PC-9 (cell line): Measurements from ENCODE around the gene LRRC4C.

ENCODE experiments used
- EZH2 ChIP-seq: fragments of 200-600 bp; sonication (generic); IDR thresholded peaks from 2 replicates; pipeline ENCODE4 v1.8.0; 2017; ENCODE audit warnings: antibody characterized with exemption, low read depth
- TF ChIP-seq, protein P1 (sequence below): fragments of 200-600 bp; sonication (generic); conservative IDR thresholded peaks from 2 replicates; pipeline ENCODE4 v1.6.1; 2017; ENCODE audit warnings: mixed run types, antibody characterized with exemption, mild to moderate bottlenecking, moderate library complexity

DNA sequence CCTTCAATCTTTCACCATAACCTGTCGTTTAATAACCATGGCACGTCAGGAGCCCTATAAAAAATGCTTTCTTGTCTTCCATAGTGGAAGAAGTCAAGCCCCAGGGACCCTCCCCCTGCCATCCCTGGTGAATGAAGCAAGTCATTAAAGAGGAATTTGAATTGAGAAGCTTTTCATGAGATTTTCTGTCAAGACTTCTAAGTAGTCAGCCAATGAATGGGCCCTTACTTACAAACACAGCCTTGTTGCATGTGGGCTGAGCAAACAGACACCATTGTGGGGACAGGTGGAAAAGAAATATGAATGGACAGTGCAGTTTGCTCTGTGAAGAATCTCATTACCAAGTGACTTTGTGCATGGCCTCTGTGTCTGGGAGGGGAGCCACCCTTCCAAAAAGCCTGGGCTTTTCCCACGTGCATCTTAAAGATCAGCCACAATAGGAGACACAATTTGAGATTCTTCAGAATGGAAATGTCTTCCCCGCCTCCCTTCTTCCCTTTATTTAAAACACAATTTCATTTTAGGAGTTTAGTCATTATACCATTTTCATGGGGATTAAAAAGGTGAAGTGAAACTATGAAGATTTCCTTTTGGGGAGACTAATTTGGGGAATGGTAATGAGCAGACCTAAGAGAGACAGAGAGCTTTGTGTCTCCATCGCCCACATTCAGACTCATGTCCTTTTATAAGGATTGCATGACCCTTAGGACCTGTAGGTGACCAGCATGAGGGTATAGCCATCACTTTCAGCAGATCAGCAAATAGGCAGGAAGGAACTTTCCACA is 152.0 kb downstream of the LRRC4C start:
- TF ChIP-seq, protein P1, sequence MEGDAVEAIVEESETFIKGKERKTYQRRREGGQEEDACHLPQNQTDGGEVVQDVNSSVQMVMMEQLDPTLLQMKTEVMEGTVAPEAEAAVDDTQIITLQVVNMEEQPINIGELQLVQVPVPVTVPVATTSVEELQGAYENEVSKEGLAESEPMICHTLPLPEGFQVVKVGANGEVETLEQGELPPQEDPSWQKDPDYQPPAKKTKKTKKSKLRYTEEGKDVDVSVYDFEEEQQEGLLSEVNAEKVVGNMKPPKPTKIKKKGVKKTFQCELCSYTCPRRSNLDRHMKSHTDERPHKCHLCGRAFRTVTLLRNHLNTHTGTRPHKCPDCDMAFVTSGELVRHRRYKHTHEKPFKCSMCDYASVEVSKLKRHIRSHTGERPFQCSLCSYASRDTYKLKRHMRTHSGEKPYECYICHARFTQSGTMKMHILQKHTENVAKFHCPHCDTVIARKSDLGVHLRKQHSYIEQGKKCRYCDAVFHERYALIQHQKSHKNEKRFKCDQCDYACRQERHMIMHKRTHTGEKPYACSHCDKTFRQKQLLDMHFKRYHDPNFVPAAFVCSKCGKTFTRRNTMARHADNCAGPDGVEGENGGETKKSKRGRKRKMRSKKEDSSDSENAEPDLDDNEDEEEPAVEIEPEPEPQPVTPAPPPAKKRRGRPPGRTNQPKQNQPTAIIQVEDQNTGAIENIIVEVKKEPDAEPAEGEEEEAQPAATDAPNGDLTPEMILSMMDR: no peak
- no peak for TF ChIP-seq EZH2
